Small intestine (tissue), 16 donors: Measurements from ENCODE around the gene SUPT5H. TPM values are rescaled to one million over a fixed set of nuclear protein-coding genes. Genes with fewer than 3 reads are reported as not detected.
A peak's percentile ranks its signal among the peaks of the same experiment; 100 is the strongest.

ENCODE experiments used
- DNase-seq, 2 donors: peaks; one replicate each; pipeline versions ENCODE4 v3.0.0 to v3.0.0-alpha.2; 2013
- FAIRE-seq: peaks from 2 replicates; lab custom pipeline; 2012; peaks lifted over from hg19 to GRCh38; lab: Jason Lieb, UNC
- H3K27ac ChIP-seq, 3 donors: one replicate each; pipeline ENCODE4 v1.5.1; 2013; ENCODE audit warnings: low read length in 2 of 3, mild to moderate bottlenecking in 2 of 3, control low read depth in 1 of 3, inconsistent platforms in 1 of 3, low read depth in 1 of 3, moderate library complexity in 1 of 3
- H3K27me3 ChIP-seq, 3 donors: one replicate each; pipeline ENCODE4 v1.6.1; 2013; ENCODE audit warnings: low read length in 3 of 3, inconsistent platforms in 1 of 3; ENCODE audit not compliant: control insufficient read depth in 3 of 3, insufficient read depth in 3 of 3
- H3K36me3 ChIP-seq, 3 donors: one replicate each; pipeline ENCODE4 v1.6.1; 2013; ENCODE audit warnings: low read length in 3 of 3, inconsistent platforms in 1 of 3, low read depth in 1 of 3, mild to moderate bottlenecking in 1 of 3, moderate library complexity in 1 of 3; ENCODE audit not compliant: control insufficient read depth in 3 of 3, insufficient read depth in 2 of 3
- H3K4me1 ChIP-seq, 3 donors: one replicate each; pipeline ENCODE4 v1.6.1; 2013; ENCODE audit warnings: low read length in 2 of 3, inconsistent platforms in 1 of 3, low read depth in 1 of 3, mild to moderate bottlenecking in 1 of 3, moderate library complexity in 1 of 3; ENCODE audit not compliant: control insufficient read depth in 3 of 3, insufficient read depth in 2 of 3
- H3K4me3 ChIP-seq, 3 donors: one replicate each; pipeline ENCODE4 v1.5.1; 2013; ENCODE audit warnings: low read length in 3 of 3, control low read depth in 1 of 3, inconsistent platforms in 1 of 3, low read depth in 1 of 3, mild to moderate bottlenecking in 1 of 3, moderate library complexity in 1 of 3
- H3K9me3 ChIP-seq, 2 donors: one replicate each; pipeline ENCODE4 v1.6.1; 2013; ENCODE audit warnings: low read depth in 1 of 2, low read length in 1 of 2; ENCODE audit not compliant: control insufficient read depth in 2 of 2, insufficient read depth in 1 of 2
- WGBS, 3 donors: extraction: QIAGEN DNeasy Blood & Tissue Kit; methylation state at CpG; one replicate each; pipeline ENCODE4 v1.1.7; 2013; 5-methylcytosine and 5-hydroxymethylcytosine counted together
- long read RNA-seq, 10 donors: transcript quantifications; one replicate each; lab custom pipeline, GENCODE V29; 2026
- polyA plus RNA-seq, 4 donors: library from polyadenylated mRNA; stranded (reverse) in 3 of 4; unstranded in 1 of 4; fragments of 200-250 nt in 3 of 4; fragments of 120-200 nt in 1 of 4; gene quantifications; one replicate each; pipeline versions ENCODE4 v1.2.1 to v1.2.3, GENCODE V29; 2013
- donor health status: healthy with polysubstance abuse.
- donor health status: control.
- donor health status: control.
- donor health status: Bipolar disorder and iron deficiency.
- donor health status: healthy.

The SUPT5H gene
- 100 to 1,000 TPM in 3 of 4 donors, 10 to 100 TPM in 1; 95.5 to 283 (median 163) TPM for polyA plus RNA-seq
- long read RNA-seq, donor 1, transcript SUPT5H-208 (4 exons, 659 nt), result major isoform, 5 of 44 reads
- long read RNA-seq, donor 1, partial matches to known transcripts, result 36 of 44 reads
- long read RNA-seq, donor 1, other reads (novel, unspliced or antisense), result 0 of 44 reads
- long read RNA-seq, donor 2, partial matches to known transcripts, result 0 of 5 reads
- long read RNA-seq, donor 2, other reads (novel, unspliced or antisense), result 0 of 5 reads
- long read RNA-seq, donor 3, partial matches to known transcripts, result 0 of 5 reads
- long read RNA-seq, donor 3, other reads (novel, unspliced or antisense), result 0 of 5 reads
- long read RNA-seq, donor 4, result 0 reads
- long read RNA-seq, donor 5, partial matches to known transcripts, result 0 of 1 reads
- long read RNA-seq, donor 5, other reads (novel, unspliced or antisense), result 0 of 1 reads
- long read RNA-seq, donor 6, partial matches to known transcripts, result 5 of 8 reads
- long read RNA-seq, donor 6, other reads (novel, unspliced or antisense), result 0 of 8 reads
- long read RNA-seq, donor 7, partial matches to known transcripts, result 6 of 10 reads
- long read RNA-seq, donor 7, other reads (novel, unspliced or antisense), result 0 of 10 reads
- long read RNA-seq, donor 8, result 0 reads
- long read RNA-seq, donor 9, partial matches to known transcripts, result 0 of 3 reads
- long read RNA-seq, donor 9, other reads (novel, unspliced or antisense), result 0 of 3 reads
- long read RNA-seq, donor 10, transcript SUPT5H-218 (2 exons, 718 nt), result major isoform, 8 of 13 reads
- long read RNA-seq, donor 10, partial matches to known transcripts, result 5 of 13 reads
- long read RNA-seq, donor 10, other reads (novel, unspliced or antisense), result 0 of 13 reads

GRCh38 chr19:39445196-39446111 is at the start of gene SUPT5H:
TSS of gene SUPT5H (plus strand) at chr19:39445582. CDS start at chr19:39445891, 309 bp downstream.
- Histone ChIP-seq H3K27me3 (no peaks in the 10 kb centered on the region), H3K4me3 (peak within 1 kb of the TSS; percentile 81 to 93 (median 81)), H3K27ac (peak within 1 kb of the TSS; percentile 85 to 97 (median 93)), H3K4me1 (peaks cover 2 to 11% (median 9%) of the 10 kb centered on the region in 3 donors), H3K36me3 (peaks cover 0 to 26% (median 0%) of the 10 kb centered on the region in 3 donors), H3K9me3 (no peaks in the 10 kb centered on the region)
- DNase-seq (peak; percentile 98 to 99), FAIRE-seq (no peak)
- WGBS, 3 donors, result 0% methylated on average over 66 to 68 of the region's 68 CpGs

DNA sequence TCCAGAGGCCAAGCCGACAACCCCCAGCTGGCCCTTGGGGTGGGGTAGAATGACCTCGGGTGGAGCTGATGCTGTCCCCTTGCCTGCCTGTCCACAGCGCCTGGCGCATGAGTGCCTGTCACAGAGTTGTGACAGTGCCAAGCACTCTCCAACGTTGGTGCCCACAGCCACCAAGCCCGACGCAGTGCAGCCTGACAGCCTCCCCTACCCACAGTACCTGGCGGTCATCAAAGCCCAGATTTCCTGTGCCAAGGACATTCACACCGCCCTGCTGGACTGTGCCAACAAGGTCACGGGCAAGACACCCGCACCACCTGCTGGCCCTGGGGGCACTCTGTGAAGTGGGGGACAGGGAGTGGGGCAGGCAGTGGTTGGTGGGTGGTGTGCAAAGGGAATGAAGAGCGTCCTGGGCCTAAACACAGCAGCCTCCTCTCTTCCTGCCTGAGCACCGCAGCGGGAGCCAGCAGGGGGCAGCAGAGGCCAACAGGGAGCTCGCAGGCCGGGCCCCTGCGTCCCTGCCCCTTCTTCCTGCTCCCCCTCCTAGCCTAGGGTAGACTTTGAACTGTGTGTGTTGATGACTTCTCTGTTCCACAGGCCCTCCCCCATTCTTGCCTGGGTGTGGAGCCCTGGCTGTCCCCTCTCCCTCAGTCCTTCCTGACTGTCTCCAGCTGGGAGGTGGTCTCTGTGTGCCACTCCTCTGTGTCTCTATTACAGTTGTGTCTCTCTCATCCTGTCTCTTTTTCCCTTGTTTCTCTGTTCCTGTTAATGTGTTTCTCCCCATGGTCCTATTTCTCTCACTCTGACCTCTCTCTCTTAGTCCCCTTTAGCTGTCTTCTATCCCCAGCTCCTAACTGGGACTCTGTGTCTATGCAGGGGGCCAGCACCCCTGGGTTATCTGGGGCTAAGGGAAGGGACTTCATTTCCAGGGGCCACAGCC is 47.8 kb upstream of the SUPT5H start:
- WGBS, 3 donors, result 23 to 28% (median 26%) methylated on average over 16 to 17 of the region's 17 CpGs

DNA sequence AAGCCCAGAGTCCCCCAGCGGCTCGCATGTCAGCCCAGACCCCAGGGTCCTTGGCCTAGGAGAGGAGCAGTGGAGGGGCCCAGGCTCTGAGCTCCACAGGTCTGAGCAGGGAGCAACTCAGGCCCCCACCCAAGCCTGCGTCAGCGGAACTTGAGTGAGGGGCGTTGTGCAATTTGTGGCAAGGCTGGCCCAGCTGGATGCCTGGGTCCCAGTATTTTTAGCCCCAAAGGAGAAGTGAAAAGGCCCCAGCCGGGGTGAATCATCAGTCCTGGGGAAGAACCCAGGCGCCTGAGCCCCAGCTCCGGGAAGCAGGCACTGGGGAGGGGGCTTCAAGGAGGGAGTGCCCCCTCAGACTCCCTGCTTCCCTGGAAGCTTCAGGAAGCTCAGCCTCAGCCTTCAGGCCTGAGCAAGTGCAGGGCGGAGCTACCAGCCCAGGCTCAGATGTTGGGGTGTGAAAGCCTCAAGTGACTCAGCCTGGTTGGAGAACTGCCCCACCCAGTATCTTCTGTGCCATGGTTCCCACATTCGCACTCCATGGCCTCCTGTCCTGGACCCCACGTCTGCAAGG is 47.0 kb upstream of the SUPT5H start:
- Histone ChIP-seq H3K4me1 (peaks cover 17 to 59% (median 18%) of the 10 kb centered on the region in 3 donors), H3K9me3 (peaks cover 0 to 6% of the 10 kb centered on the region in 2 donors), H3K27ac (peak overlapping the region; percentile 91 to 100 (median 98)), H3K4me3 (peak overlapping the region in 1 of 3 donors; percentile 24), H3K36me3 (peaks cover 0 to 55% (median 4%) of the 10 kb centered on the region in 3 donors), H3K27me3 (no peaks in the 10 kb centered on the region)
- FAIRE-seq (no peak), DNase-seq (peak; percentile 83 to 96)
- 26 to 51% (median 45%) methylated on average over 11 of the region's 11 CpGs for WGBS, 3 donors

More for the DNA sequence above, 47.8 kb upstream of the SUPT5H start:
- peak overlapping the region in 1 of 3 donors; percentile 24 for H3K4me3 ChIP-seq
- FAIRE-seq (no peak), DNase-seq (peak; percentile 96 to 98)
- H3K36me3 ChIP-seq, result peaks cover 0 to 58% (median 4%) of the 10 kb centered on the region in 3 donors
- H3K4me1 ChIP-seq, result peaks cover 13 to 52% (median 18%) of the 10 kb centered on the region in 3 donors
- no peaks in the 10 kb centered on the region for H3K27me3 ChIP-seq
- H3K9me3 ChIP-seq, result peaks cover 0 to 6% of the 10 kb centered on the region in 2 donors
- peak overlapping the region; percentile 91 to 100 (median 98) for H3K27ac ChIP-seq

DNA sequence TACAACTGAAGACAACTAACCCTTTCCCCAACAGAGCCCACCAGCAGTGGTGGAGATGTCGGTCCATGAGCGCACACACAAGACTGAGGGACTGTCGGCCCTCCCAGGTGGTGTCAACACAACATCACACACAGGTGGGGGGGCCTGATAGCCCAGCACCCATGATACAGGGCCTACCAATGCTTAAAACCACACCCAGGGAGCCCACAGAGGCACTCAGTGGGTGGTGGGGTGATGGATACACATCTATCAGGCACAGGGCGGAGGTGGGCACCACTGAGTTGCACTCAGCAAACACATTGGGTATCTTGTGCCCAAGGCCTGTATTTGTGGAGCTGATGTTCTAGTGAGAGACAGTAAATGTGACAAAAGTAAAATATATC is 45.7 kb upstream of the SUPT5H start:
- peaks cover 0 to 45% (median 3%) of the 10 kb centered on the region in 3 donors for H3K36me3 ChIP-seq
- peaks cover 0 to 6% of the 10 kb centered on the region in 2 donors for H3K9me3 ChIP-seq
- FAIRE-seq (no peak), DNase-seq (no peak)
- H3K4me1 ChIP-seq, result peaks cover 17 to 68% (median 18%) of the 10 kb centered on the region in 3 donors
- 93 to 96% (median 96%) methylated on average over 4 of the region's 4 CpGs for WGBS, 3 donors
- no peak overlapping the region for H3K4me3 ChIP-seq
- H3K27ac ChIP-seq, result peak overlapping the region; percentile 72 to 100 (median 100)
- H3K27me3 ChIP-seq, result no peaks in the 10 kb centered on the region

GRCh38 chr19:39400061-39400460 is 45.3 kb upstream of the SUPT5H start:
- Histone ChIP-seq H3K9me3 (peaks cover 0 to 6% of the 10 kb centered on the region in 2 donors), H3K36me3 (peaks cover 0 to 41% (median 3%) of the 10 kb centered on the region in 3 donors), H3K27me3 (no peaks in the 10 kb centered on the region), H3K4me1 (peaks cover 17 to 72% (median 22%) of the 10 kb centered on the region in 3 donors), H3K27ac (peak overlapping the region; percentile 72 to 100 (median 100)), H3K4me3 (no peak overlapping the region)
- no peak for DNase-seq
- FAIRE-seq, result no peak
- 75 to 80% (median 79%) methylated on average over 4 of the region's 4 CpGs for WGBS, 3 donors

DNA sequence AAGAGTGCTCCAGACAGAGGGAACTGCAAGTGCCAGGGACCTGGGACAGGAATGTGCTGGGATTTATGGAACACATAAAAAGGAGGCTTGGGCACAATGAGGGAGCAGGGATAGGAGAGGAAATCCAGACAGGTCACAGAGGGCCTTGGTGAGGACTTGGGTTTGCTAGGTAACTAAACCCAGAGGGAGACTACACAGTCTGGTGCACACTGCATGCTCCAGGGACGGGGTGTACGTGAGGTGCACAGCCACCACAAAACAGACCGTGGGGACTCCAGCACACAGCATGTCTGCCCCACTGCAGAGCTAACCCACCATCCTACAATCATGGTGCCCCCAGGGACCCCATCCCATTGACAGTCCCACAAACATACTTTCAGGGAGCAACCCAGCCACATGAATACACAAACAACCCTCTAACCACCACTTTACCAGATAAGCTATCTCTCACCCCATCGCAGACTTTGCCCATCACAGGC is 44.3 kb upstream of the SUPT5H start:
- Histone ChIP-seq H3K4me3 (no peak overlapping the region), H3K27me3 (no peaks in the 10 kb centered on the region), H3K36me3 (peaks cover 0 to 32% (median 0%) of the 10 kb centered on the region in 3 donors), H3K27ac (peak overlapping the region; percentile 97 to 100 (median 100)), H3K4me1 (peaks cover 17 to 82% (median 23%) of the 10 kb centered on the region in 3 donors), H3K9me3 (peaks cover 0 to 6% of the 10 kb centered on the region in 2 donors)
- DNase-seq (no peak), FAIRE-seq (no peak)
- 2 to 45% (median 7%) methylated on average over 4 of the region's 4 CpGs for WGBS, 3 donors
